HepG2 (cell line): ENCODE results near the gene AMIGO1. TPM values are rescaled to one million over a fixed set of nuclear protein-coding genes. Genes with fewer than 3 reads are reported as not detected.

Source experiments
- ARNT2 ChIP-seq: sonication (generic); formaldehyde crosslinking; IDR thresholded peaks from 2 replicates; pipeline ENCODE4 v1.8.0; 2022; ENCODE audit warnings: mild to moderate bottlenecking, low read depth, missing genetic modification reagents, moderate library complexity
- ATAD3A ChIP-seq: sonication (generic); formaldehyde crosslinking; IDR thresholded peaks from 2 replicates; pipeline ENCODE4 v1.4.0; 2020; ENCODE audit warnings: missing genetic modification reagents
- CBX2 ChIP-seq, 2 experiments: fragments of 200-600 bp in 1 of 2; sonication (generic); formaldehyde crosslinking in 1 of 2; IDR thresholded peaks; 2 replicates each; pipeline versions ENCODE4 v1.7.0 to v1.8.1; 2018 to 2022; ENCODE audit warnings: low read depth in 2 of 2, low read length in 1 of 2, mild to moderate bottlenecking in 1 of 2, missing genetic modification reagents in 1 of 2
- HHEX ChIP-seq: IDR thresholded peaks from 2 replicates; pipeline ENCODE4 v1.6.1; 2016; ENCODE audit warnings: control low read depth
- HMGXB4 ChIP-seq, 2 experiments: sonication (generic) in 1 of 2; formaldehyde crosslinking in 1 of 2; IDR thresholded peaks; 2 replicates each; pipeline versions ENCODE4 v1.4.0 to v1.6.1; 2018 to 2020; ENCODE audit warnings: missing genetic modification reagents in 2 of 2, borderline replicate concordance in 1 of 2, low read depth in 1 of 2, mild to moderate bottlenecking in 1 of 2, missing biosample characterization in 1 of 2
- MAX ChIP-seq: IDR thresholded peaks from 2 replicates; pipeline ENCODE4 v1.6.1; 2012; ENCODE audit warnings: inconsistent platforms
- RXRA ChIP-seq: sonication (generic); formaldehyde crosslinking; IDR thresholded peaks from 2 replicates; pipeline ENCODE4 v1.5.1; 2020; ENCODE audit warnings: missing genetic modification reagents
- SIX1 ChIP-seq: sonication (generic); formaldehyde crosslinking; IDR thresholded peaks from 2 replicates; pipeline ENCODE4 v1.4.0; 2020; ENCODE audit warnings: missing genetic modification reagents, borderline replicate concordance
- SSRP1 ChIP-seq: IDR thresholded peaks from 2 replicates; pipeline ENCODE4 v1.6.1; 2016; ENCODE audit warnings: control low read depth
- UBTF ChIP-seq: sonication (generic); formaldehyde crosslinking; IDR thresholded peaks from 2 replicates; pipeline ENCODE4 v1.4.0; 2020; ENCODE audit warnings: mild to moderate bottlenecking, missing genetic modification reagents
- WIZ ChIP-seq: sonication (generic); formaldehyde crosslinking; IDR thresholded peaks from 2 replicates; pipeline ENCODE4 v1.5.1; 2020; ENCODE audit warnings: mild to moderate bottlenecking, missing genetic modification reagents
- ZNF264 ChIP-seq: sonication (generic); formaldehyde crosslinking; IDR thresholded peaks from 2 replicates; pipeline ENCODE4 v1.4.0; 2020; ENCODE audit warnings: missing genetic modification reagents
- ZNF567 ChIP-seq: sonication (generic); formaldehyde crosslinking; IDR thresholded peaks from 2 replicates; pipeline ENCODE4 v1.8.1; 2023; ENCODE audit warnings: mild to moderate bottlenecking, missing genetic modification reagents, borderline replicate concordance
- ZNF749 ChIP-seq: sonication (generic); formaldehyde crosslinking; IDR thresholded peaks from 2 replicates; pipeline ENCODE4 v1.8.0; 2022; ENCODE audit warnings: mild to moderate bottlenecking, missing genetic modification reagents, moderate library complexity, borderline replicate concordance
- ZNF75D ChIP-seq: sonication (generic); formaldehyde crosslinking; IDR thresholded peaks from 2 replicates; pipeline ENCODE4 v1.8.1; 2023; ENCODE audit warnings: missing genetic modification reagents, mild to moderate bottlenecking, borderline replicate concordance
- ZNF761 ChIP-seq: sonication (generic); formaldehyde crosslinking; conservative IDR thresholded peaks from 2 replicates; pipeline ENCODE4 v1.4.0; 2020; ENCODE audit warnings: mild to moderate bottlenecking, missing genetic modification reagents
- ZNF879 ChIP-seq: sonication (generic); formaldehyde crosslinking; IDR thresholded peaks from 2 replicates; pipeline ENCODE4 v1.8.1; 2023; ENCODE audit warnings: missing genetic modification reagents
- ZSCAN22 ChIP-seq: sonication (generic); formaldehyde crosslinking; IDR thresholded peaks from 2 replicates; pipeline ENCODE4 v1.4.0; 2020; ENCODE audit warnings: mild to moderate bottlenecking, missing genetic modification reagents
- polyA plus RNA-seq, 8 experiments: library from polyadenylated mRNA; depleted of rRNA in 3 of 8; stranded (reverse) in 7 of 8; unstranded in 1 of 8; fragments of >200 nt; fragmentation: Illumina TruSeq in 4 of 8; extraction: Trizol in 4 of 8; gene quantifications; 2 replicates each; pipeline versions ENCODE4 v1.2.1 to v1.2.3, GENCODE V29; 2011 to 2016; ENCODE audit warnings: low read depth in 4 of 8, missing spikeins in 1 of 8, mixed read lengths in 1 of 8; ENCODE audit not compliant: insufficient read depth in 1 of 8
- total RNA-seq, 5 experiments: library from RNA; depleted of rRNA; stranded (reverse); fragments of >200 nt; fragmentation: Illumina TruSeq; extraction: Trizol; gene quantifications; 2 replicates each; pipeline ENCODE4 v1.2.3, GENCODE V29; 2016; ENCODE audit warnings: low read depth in 1 of 5
- TF ChIP-seq, protein P1 (sequence below): sonication (generic); formaldehyde crosslinking; IDR thresholded peaks from 2 replicates; pipeline ENCODE4 v1.8.0; 2022; ENCODE audit warnings: missing genetic modification reagents, mild to moderate bottlenecking, moderate library complexity, borderline replicate concordance
- TF ChIP-seq, protein P2 (sequence below): sonication (generic); formaldehyde crosslinking; IDR thresholded peaks from 2 replicates; pipeline ENCODE4 v1.4.0; 2020; ENCODE audit warnings: missing genetic modification reagents, borderline replicate concordance

AMIGO1 gene
- total and polyA plus RNA-seq, 2 of the 13 experiments (the other 11 are each of a cell fraction or from before 2014, with no cell fraction given): 0.40 to 1.3 TPM

- no peak for TF ChIP-seq HMGXB4 (CRISPR knock-in tag; IDR thresholded peaks at IDR 0.05; ENCODE audit: borderline replicate concordance in 1 of 2, low read depth in 1 of 2)
- no peak for TF ChIP-seq ZNF264 (CRISPR knock-in tag)
- TF ChIP-seq ZNF879: no peak
- TF ChIP-seq CBX2 (IDR thresholded peaks at IDR 0.05; ENCODE audit: low read depth, low read length): no peak
- TF ChIP-seq CBX2 (CRISPR knock-in tag; IDR thresholded peaks at IDR 0.05; ENCODE audit: low read depth): peak; percentile 89
- TF ChIP-seq SIX1: no peak
- 0 out of 2 replicates have a peak, but pooled peaks have one; percentile 32 for TF ChIP-seq ZSCAN22 (CRISPR knock-in tag)
- no peak for TF ChIP-seq ZNF567 (CRISPR knock-in tag)
- TF ChIP-seq ZNF75D (CRISPR knock-in tag): no peak
- TF ChIP-seq ZNF761: 0 out of 2 replicates have a peak, but pooled peaks have one; percentile 47
- no peak for TF ChIP-seq WIZ
- TF ChIP-seq UBTF (CRISPR knock-in tag): peak; percentile 81; the same call in 1 of the 2 replicates
- no peak for TF ChIP-seq ATAD3A (CRISPR knock-in tag)
- peak; percentile 50 for TF ChIP-seq MAX
- TF ChIP-seq SSRP1: no peak
- peak; percentile 59; the same call in 1 of the 2 replicates for TF ChIP-seq ARNT2 (CRISPR knock-in tag)
- TF ChIP-seq HHEX (CRISPR knock-in tag): no peak
- TF ChIP-seq, protein P1, sequence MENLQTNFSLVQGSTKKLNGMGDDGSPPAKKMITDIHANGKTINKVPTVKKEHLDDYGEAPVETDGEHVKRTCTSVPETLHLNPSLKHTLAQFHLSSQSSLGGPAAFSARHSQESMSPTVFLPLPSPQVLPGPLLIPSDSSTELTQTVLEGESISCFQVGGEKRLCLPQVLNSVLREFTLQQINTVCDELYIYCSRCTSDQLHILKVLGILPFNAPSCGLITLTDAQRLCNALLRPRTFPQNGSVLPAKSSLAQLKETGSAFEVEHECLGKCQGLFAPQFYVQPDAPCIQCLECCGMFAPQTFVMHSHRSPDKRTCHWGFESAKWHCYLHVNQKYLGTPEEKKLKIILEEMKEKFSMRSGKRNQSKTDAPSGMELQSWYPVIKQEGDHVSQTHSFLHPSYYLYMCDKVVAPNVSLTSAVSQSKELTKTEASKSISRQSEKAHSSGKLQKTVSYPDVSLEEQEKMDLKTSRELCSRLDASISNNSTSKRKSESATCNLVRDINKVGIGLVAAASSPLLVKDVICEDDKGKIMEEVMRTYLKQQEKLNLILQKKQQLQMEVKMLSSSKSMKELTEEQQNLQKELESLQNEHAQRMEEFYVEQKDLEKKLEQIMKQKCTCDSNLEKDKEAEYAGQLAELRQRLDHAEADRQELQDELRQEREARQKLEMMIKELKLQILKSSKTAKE (CRISPR knock-in tag): no peak
- TF ChIP-seq RXRA: no peak
- TF ChIP-seq ZNF749: no peak
- TF ChIP-seq, protein P2, sequence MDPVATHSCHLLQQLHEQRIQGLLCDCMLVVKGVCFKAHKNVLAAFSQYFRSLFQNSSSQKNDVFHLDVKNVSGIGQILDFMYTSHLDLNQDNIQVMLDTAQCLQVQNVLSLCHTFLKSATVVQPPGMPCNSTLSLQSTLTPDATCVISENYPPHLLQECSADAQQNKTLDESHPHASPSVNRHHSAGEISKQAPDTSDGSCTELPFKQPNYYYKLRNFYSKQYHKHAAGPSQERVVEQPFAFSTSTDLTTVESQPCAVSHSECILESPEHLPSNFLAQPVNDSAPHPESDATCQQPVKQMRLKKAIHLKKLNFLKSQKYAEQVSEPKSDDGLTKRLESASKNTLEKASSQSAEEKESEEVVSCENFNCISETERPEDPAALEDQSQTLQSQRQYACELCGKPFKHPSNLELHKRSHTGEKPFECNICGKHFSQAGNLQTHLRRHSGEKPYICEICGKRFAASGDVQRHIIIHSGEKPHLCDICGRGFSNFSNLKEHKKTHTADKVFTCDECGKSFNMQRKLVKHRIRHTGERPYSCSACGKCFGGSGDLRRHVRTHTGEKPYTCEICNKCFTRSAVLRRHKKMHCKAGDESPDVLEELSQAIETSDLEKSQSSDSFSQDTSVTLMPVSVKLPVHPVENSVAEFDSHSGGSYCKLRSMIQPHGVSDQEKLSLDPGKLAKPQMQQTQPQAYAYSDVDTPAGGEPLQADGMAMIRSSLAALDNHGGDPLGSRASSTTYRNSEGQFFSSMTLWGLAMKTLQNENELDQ: no peak
These were observed 42.9 kb downstream of the AMIGO1 start, which contains the start of gene SYPL2 (continued) for GRCh38 chr1:109466452-109467300.
